NCI-H460 (cell line): ENCODE measurements around the gene C11orf21. TPM values are rescaled to one million over a fixed set of nuclear protein-coding genes. Genes with fewer than 3 reads are reported as not detected.

ENCODE experiments used
- small RNA-seq, 2 experiments: library from RNA; depleted of rRNA; stranded (forward); fragments of <200 nt; gene quantifications; one replicate each; pipeline ENCODE3, GENCODE V24; 2014
- total RNA-seq: library from RNA; depleted of rRNA; stranded (reverse); fragments of >200 nt; shearing (Covaris generic); gene quantifications from 2 replicates; pipeline ENCODE4 v1.2.3, GENCODE V29; 2014; rRNA removed

Gene C11orf21
- total RNA-seq, 1 experiment from 2014 or later = not detected

Small RNA genes within 50 kb of the gene (small RNA-seq; reads per million reads assigned to genes)
- 0 reads per million in 2 experiments for gene RNU6-878P

Other genes starting within 250 kb of the C11orf21 start
- gene IGF2, start 162.5 kb downstream of the C11orf21 start, total RNA-seq = 0.15 and 0.20 TPM in 2 replicates
- gene INS, start 140.7 kb downstream of the C11orf21 start, total RNA-seq = not detected in 2 replicates
- not detected in 2 replicates for gene TH, start 130.1 kb downstream of the C11orf21 start, total RNA-seq
- gene ASCL2, start 31.3 kb downstream of the C11orf21 start, total RNA-seq = not detected in 2 replicates
- not detected in 2 replicates for gene TSPAN32, start 95 bp upstream of the C11orf21 start, total RNA-seq
- gene CD81, start 75.4 kb upstream of the C11orf21 start, total RNA-seq = 75.2 and 83.6 TPM in 2 replicates
- 27.9 and 38.0 TPM in 2 replicates for gene TSSC4, start 98.8 kb upstream of the C11orf21 start, total RNA-seq
- not detected in 2 replicates for gene TRPM5, start 142.6 kb upstream of the C11orf21 start, total RNA-seq
- 0.26 TPM in 1 of 2 replicates, not detected in the other for gene KCNQ1, start 143.1 kb upstream of the C11orf21 start, total RNA-seq